ENCODE data around the gene NEIL1.
"Not testable (repeated sequence)": the region's sequence is repeated elsewhere in the genome, so short reads cannot be mapped to it uniquely, and the experiment has no call there.

Gene NEIL1

GRCh38 chr15:75368689-75369239 is 21.9 kb downstream of the NEIL1 start:
- H3K27ac Mint-ChIP-seq: peak overlapping the region; percentile 93
- peaks cover 45% of the 10 kb centered on the region for H3K36me3 Mint-ChIP-seq (ENCODE audit: low read depth)
- H3K27me3 Mint-ChIP-seq: no peaks in the 10 kb centered on the region
- peak overlapping the region; percentile 92 for H3K4me3 Mint-ChIP-seq
- H3K4me1 Mint-ChIP-seq (ENCODE audit: low read depth): peaks cover 29% of the 10 kb centered on the region
- no peaks in the 10 kb centered on the region for H3K9me3 Mint-ChIP-seq

DNA sequence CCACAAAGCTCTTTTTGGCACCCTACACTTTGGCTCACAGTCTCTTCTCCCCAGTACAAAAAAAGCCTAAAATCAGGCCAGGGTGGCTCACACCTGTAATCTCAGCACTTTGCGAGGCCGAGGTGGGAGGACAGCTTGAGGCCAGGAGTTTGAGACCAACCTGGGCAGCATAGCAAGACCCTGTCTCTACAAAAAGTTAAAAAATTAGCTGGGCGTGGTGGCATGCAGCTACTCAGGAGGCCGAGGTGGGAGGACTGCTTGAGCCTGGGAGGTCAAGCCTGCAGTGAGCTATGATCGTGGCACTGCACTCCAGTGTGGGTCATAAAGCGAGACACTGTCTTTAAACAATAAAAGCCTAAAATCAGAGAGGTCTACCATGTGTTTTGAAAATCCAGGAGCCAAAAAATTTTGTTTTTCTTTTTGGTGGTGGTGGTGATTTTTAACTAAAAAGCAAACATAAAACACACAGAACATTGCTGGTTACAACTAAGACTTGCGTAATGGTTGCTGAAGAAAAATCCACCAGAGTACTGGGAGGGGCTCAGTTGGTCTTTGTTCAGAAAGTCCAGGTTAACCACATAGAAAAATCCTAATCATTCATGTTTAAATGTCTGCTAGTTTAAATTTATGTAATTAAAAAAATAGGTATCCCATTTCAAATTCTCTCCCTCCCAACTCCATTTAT is 23.2 kb downstream of the NEIL1 start:
- Mint-ChIP-seq H3K27ac (peak overlapping the region; percentile 93), H3K4me1 (ENCODE audit: low read depth) (peaks cover 29% of the 10 kb centered on the region), H3K4me3 (peak overlapping the region; percentile 92), H3K27me3 (no peaks in the 10 kb centered on the region), H3K9me3 (no peaks in the 10 kb centered on the region), H3K36me3 (ENCODE audit: low read depth) (peaks cover 52% of the 10 kb centered on the region)

- Mint-ChIP-seq H3K9me3 (no peaks in the 10 kb centered on the region), H3K4me3 (no peak overlapping the region), H3K27me3 (no peaks in the 10 kb centered on the region), H3K27ac (no peak overlapping the region), H3K36me3 (ENCODE audit: low read depth) (peaks cover 60% of the 10 kb centered on the region), H3K4me1 (ENCODE audit: low read depth) (peaks cover 29% of the 10 kb centered on the region)
These were observed 24.6 kb downstream of the NEIL1 start for GRCh38 chr15:75371486-75371885.

DNA sequence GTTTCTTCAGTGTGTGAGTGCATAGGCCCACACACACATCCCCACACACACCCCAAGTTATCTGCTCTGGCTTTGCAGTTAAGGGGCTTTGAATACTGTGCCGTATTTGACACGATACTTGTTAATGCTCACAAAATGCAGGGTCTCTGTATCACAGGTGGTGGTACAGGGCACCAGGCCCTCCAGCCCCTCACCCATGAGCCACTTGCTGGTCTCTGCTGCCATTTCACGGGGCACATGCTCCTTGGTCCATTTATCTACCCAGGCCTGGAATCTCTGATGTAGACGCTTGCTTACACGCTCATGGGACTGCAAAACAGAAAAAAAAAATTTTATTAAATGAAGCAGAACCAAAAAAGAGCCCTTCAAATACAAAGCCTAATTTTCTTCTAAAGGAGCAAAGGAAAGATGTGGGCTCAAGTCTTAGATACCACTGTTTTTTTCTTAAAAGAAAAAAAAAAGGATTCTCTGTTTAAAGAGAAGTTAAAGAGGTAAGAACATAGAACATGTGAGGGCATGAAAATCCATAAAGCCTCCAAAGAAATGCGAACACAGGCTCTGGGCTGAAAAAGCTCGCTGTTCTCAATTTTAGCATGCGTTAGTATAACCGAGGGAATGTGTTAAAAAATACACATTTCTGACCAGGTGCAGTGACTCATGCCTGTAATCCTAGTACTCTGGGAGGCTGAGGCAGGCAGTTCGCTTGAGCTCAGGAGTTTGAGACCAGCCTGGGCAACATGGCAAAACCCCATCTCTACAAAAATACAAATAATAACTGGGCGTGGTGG is 25.3 kb downstream of the NEIL1 start:
- H3K9me3 Mint-ChIP-seq: no peaks in the 10 kb centered on the region
- H3K36me3 Mint-ChIP-seq (ENCODE audit: low read depth): peaks cover 63% of the 10 kb centered on the region
- no peak overlapping the region for H3K4me3 Mint-ChIP-seq
- H3K4me1 Mint-ChIP-seq (ENCODE audit: low read depth): peaks cover 23% of the 10 kb centered on the region
- H3K27me3 Mint-ChIP-seq: no peaks in the 10 kb centered on the region
- no peak overlapping the region for H3K27ac Mint-ChIP-seq

GRCh38 chr15:75380773-75381172 is 33.9 kb downstream of the NEIL1 start:
- Mint-ChIP-seq H3K27ac (no peak overlapping the region), H3K36me3 (ENCODE audit: low read depth) (peaks cover 60% of the 10 kb centered on the region), H3K4me3 (no peak overlapping the region), H3K4me1 (ENCODE audit: low read depth) (peaks cover 5% of the 10 kb centered on the region), H3K27me3 (no peaks in the 10 kb centered on the region), H3K9me3 (no peaks in the 10 kb centered on the region)

DNA sequence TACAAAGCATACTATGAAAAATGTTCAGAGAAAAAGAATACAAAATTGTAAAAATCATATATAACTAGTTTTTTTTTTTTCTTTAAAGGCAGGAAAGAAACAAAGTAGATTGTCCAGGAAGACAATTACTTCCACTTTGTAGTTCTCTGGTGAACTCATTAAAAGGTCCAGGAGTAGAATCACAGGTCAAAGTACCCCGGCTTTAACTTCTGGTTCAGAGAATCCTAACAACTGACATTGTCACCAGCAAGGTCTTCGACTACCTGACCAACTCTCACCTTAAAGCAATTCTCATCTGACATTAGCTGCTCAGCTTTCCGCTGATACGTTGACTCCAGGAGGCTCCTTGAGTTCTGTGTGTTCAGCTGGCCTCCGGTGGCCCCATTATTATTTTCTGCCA is 37.1 kb downstream of the NEIL1 start:
- not testable (repeated sequence) for H3K9me3 Mint-ChIP-seq, H3K27me3 Mint-ChIP-seq, H3K4me3 Mint-ChIP-seq, H3K27ac Mint-ChIP-seq
- H3K4me1 Mint-ChIP-seq (ENCODE audit: low read depth): peaks cover 12% of the 10 kb centered on the region
- peaks cover 68% of the 10 kb centered on the region for H3K36me3 Mint-ChIP-seq (ENCODE audit: low read depth)

DNA sequence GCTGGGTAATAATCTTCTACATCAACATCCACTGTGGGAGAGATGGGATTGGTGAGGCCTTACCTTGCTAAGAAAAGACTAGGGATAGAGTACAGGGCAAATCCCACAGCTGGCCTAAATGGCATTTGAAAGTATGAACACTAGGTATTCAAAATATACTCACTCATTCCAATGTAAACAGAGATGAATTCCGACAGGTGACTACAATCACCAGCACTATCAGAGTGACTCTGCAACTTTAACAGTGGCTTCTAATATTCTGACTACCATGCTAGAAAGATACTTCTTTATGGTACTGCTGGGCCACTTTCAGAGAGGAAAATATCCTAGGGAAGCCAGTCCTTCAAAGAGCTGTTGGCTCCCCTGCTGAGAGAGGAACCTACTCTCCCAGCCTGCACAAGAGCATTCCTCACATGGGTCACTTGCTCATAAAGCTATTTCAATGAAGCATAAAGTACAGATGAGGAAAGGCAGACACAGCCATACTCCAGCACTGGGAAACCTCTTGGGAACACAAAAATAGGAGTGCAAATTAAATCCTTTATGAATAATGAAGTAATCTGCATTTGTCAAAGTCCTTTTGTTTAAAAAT is 43.0 kb downstream of the NEIL1 start:
- H3K27me3 Mint-ChIP-seq: no peaks in the 10 kb centered on the region
- no peak overlapping the region for H3K27ac Mint-ChIP-seq
- H3K4me3 Mint-ChIP-seq: no peak overlapping the region
- H3K9me3 Mint-ChIP-seq: no peaks in the 10 kb centered on the region
- H3K36me3 Mint-ChIP-seq (ENCODE audit: low read depth): peaks cover 73% of the 10 kb centered on the region
- peaks cover 12% of the 10 kb centered on the region for H3K4me1 Mint-ChIP-seq (ENCODE audit: low read depth)

- peaks cover 63% of the 10 kb centered on the region for H3K36me3 Mint-ChIP-seq (ENCODE audit: low read depth)
- no peaks in the 10 kb centered on the region for H3K9me3 Mint-ChIP-seq
- H3K27ac Mint-ChIP-seq: peak overlapping the region; percentile 7
- no peak overlapping the region for H3K4me3 Mint-ChIP-seq
- H3K4me1 Mint-ChIP-seq (ENCODE audit: low read depth): no peaks in the 10 kb centered on the region
- no peaks in the 10 kb centered on the region for H3K27me3 Mint-ChIP-seq
These were observed 50.7 kb downstream of the NEIL1 start for GRCh38 chr15:75397494-75397893.

DNA sequence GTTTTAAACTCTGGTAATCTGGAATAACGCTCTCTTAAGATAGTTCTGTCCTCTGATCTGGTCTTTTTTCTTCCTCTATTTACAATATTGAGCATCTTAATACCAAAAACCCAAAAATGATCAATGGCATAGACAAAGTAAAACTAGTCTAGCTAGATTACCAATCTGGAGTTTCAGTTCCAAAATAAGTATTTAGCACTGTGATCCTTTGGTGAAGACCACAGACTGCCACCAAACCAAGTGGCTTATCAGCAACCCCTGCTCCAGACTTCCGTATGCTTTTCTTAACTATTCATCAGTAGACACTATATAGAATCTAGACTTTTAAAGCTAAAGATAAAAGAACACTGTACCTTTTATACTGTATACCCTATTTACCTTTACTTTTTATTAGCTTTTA is 57.1 kb downstream of the NEIL1 start:
- no peaks in the 10 kb centered on the region for H3K9me3 Mint-ChIP-seq
- no peak overlapping the region for H3K4me3 Mint-ChIP-seq
- peaks cover 64% of the 10 kb centered on the region for H3K36me3 Mint-ChIP-seq (ENCODE audit: low read depth)
- peaks cover 29% of the 10 kb centered on the region for H3K4me1 Mint-ChIP-seq (ENCODE audit: low read depth)
- peak overlapping the region; percentile 31 for H3K27ac Mint-ChIP-seq
- no peaks in the 10 kb centered on the region for H3K27me3 Mint-ChIP-seq

All from stimulated activated naive CD8-positive, alpha-beta T cell treated with anti-CD3 and anti-CD28 coated beads, Interleukin-15, Interleukin-2, amounts not matched to agents 100 ng/mL and 50 ng/mL, for 24 hours (primary cell).